Left cardiac atrium (tissue), 4 donors: Measurements from ENCODE around the gene SNIP1. TPM values are rescaled to one million over a fixed set of nuclear protein-coding genes. Genes with fewer than 3 reads are reported as not detected.
"Not testable (repeated sequence)": the region's sequence is repeated elsewhere in the genome, so short reads cannot be mapped to it uniquely, and the experiment has no call there.

ENCODE experiments used
- ATAC-seq, 2 donors: fragments of 200-7000 bp; cut with Tn5 transposase; one replicate each; pipeline ENCODE4 v1.9.1; 2020; ENCODE audit warnings: mild to moderate bottlenecking in 2 of 2, moderate library complexity in 2 of 2
- DNase-seq: peaks from one replicate; pipeline ENCODE4 v3.0.0-alpha.2; 2020
- intact Hi-C, 2 donors: fragments of 100-400 bp; cut with DNase I; formaldehyde crosslinking; loops; one replicate each; pipeline versions ENCODE4 v1.14.1 to v1.15.1; 2022 to 2023
- total RNA-seq, 2 donors: library from RNA; stranded (reverse); fragmentation: NEBNext Ultra II Directional; extraction: Animal tissue kit (Norgen Biotek cat#: 25700); gene quantifications; one replicate each; pipeline ENCODE4 v1.2.1, GENCODE V29; 2021
- donor health status: DM: no; HTN: yes; CAD: no.
- donor health status: DM: no; HTN: yes; CAD: no; lungs with severe emphysema.
- donor health status: DM: yes; HTN: yes; CAD: no.
- donor health status: Dilated cardiomyopathy.

The SNIP1 gene
- total RNA-seq, 2 donors from 2014 or later: 9.9 to 10.2 TPM

DNA sequence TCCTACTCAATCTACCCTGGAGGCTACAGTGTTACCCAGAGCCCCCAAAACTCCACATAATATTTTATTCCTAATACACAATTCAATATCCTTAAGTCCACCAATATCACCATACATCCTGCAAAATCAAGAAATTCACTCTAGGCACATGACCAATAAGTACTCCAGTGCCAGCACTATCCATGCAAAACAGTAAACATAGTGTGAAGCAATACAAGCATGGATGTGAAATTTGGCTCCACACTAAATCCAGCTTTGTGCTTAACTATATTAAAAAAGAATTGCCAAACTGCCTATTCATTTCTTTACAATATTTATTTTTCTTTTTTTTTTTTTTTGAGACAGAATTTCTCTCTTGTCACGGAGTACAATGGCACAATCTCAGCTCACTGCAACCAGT, 36.5 kb downstream of the SNIP1 start:
- intact Hi-C loops: no loop called here
- ATAC-seq (no peak), DNase-seq (no peak)

DNA sequence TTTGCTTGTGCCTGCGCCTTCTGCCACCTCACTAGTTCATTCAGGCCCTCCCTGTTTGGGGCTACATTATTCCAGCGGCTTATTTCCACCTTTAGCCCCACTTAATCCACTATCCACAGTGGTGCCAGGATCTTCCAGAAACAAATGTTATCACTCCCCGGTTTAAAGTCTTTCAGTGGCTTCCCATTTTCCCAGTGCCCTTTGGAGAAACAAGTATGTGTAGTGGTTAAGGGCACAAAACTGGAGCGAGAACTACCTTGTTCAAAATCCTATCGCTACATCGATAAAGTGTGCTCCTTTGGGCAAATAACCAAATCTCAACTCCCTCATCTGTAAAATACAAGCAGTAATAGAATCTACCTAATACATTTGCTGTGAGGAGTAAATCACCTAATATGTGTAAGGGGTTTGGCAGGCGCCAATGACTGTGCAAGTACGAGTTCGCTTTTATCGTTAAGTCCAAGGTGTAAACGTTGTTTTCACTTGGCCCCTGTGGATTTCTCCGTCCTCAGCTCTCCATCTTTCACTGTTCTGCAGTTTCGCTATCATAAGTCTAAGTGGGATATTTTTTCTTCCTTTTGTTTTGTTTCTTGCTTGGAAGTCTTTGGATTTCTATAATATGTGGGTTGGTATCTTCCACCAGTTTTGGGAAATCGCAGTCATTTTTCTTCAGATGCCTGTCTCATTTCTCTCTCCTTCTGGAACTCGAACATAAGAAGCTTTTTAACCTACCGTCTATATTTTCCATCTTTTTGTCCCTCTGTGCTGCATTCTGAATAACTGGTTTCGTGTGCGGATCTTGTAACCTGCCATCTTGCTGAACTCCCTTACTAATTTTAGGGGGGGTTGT, 38.7 kb downstream of the SNIP1 start:
- intact Hi-C loops: no loop called here
- ATAC-seq: no peak

GRCh38 chr1:37514350-37515184, 39.5 kb downstream of the SNIP1 start, which contains the start of gene MEAF6:
TSS of gene MEAF6 (minus strand) at chr1:37514766. CDS start at chr1:37514746, 20 bp downstream.
- intact Hi-C loops: no loop called here
- DNase-seq (peak; percentile 89), ATAC-seq (peak; percentile 99)

More for the DNA sequence above, 38.7 kb downstream of the SNIP1 start:
- no peak for DNase-seq

DNA sequence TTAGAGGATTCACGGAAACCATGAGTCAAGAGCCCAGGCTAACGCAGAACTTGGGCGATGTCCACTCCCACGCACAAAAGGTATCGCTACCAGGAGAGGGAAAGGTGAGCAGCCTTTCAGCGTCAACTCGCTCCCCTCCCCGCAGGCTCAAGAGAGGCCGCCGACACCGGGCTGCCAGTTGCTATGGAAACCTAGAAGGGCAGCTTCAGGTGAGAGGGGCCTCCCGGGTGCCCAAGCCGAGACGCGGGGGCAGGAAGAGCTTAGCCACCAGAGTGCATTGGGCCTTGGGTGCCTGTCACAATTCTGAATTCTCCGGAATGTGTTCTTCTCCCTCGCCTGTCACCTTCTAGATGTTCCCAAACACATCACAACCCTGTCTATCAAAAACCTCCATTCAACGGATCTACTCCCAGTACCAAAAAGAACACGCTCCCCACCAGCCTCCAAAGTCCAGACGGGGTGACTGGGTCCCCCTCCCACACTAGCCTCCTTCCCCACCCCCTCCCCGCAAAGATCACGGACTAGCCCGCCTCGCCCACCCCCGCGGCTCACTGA, 40.2 kb downstream of the SNIP1 start:
- DNase-seq (peak; percentile 34), ATAC-seq (peak; percentile 9 to 32)
- intact Hi-C loops: no loop called here

- ATAC-seq (no peak), DNase-seq (no peak)
- intact Hi-C loops: no loop called here
Measured at GRCh38 chr1:37509181-37509580, 44.9 kb downstream of the SNIP1 start.

DNA sequence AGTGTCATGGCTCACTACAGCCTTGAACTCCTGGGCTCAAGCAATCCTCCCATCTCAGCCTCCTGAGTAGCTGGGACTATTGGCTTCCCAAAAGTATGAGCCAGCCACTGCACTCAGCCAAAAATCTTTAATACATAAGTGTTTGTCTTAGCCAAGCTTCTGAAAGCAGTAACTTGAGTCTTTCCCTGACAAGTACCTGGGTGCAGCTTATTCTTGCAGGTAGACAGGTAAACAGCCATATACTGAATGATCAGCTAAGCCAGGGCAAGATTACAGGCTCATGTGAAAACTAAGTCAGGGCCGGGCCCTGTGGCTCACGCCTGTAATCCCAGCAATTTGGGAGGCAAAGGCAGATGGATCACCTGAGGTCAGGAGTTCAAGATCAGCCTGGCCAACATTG, 47.4 kb downstream of the SNIP1 start:
- intact Hi-C loops: no loop called here
- ATAC-seq: no peak
- no peak for DNase-seq

DNA sequence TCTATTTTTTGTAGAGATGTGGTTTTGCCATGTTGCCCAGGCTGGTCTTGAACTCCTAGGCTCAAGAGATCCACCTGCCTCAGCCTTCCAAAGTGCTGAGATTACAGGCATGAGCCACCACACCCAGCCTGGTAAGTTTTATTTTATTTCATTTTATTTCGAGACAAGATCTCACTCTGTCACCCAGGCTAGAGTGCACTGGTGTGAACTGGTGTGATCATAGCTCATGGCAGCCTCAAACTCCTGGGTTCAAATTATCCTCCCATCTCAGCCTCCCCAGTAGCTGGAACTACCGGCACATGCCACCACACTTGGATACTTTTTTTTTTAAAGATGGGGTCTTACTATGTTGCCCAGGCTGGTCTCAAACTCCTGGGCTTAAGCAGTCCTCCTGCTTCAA, 51.3 kb downstream of the SNIP1 start:
- ATAC-seq, intact Hi-C loops, DNase-seq: not testable (repeated sequence)

DNA sequence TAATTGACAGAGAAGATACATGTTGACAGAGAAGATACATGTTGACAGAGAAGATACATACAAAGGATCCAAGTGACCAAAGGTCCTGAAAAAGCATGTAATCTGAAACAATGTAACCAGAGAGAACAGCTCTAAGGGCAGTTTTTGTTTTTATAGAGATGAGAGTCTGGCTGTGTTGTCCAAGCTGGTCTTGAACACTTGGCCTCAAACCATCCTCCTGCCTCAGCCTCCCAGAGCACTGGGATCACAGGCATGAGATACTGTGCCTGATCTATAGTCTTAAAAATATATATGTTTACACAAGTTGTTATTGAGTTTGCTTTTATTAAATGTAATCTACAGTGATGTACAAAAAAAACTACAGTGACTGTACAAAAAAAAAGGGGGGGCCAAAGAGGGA, 52.0 kb downstream of the SNIP1 start:
- intact Hi-C loops: no loop called here
- no peak for DNase-seq
- no peak for ATAC-seq

GRCh38 chr1:37501661-37502060, 52.4 kb downstream of the SNIP1 start:
- no peak for ATAC-seq
- no peak for DNase-seq
- intact Hi-C loops: no loop called here

- intact Hi-C loops: no loop called here
Measured at GRCh38 chr1:37498872-37499617, 55.0 kb downstream of the SNIP1 start.

DNA sequence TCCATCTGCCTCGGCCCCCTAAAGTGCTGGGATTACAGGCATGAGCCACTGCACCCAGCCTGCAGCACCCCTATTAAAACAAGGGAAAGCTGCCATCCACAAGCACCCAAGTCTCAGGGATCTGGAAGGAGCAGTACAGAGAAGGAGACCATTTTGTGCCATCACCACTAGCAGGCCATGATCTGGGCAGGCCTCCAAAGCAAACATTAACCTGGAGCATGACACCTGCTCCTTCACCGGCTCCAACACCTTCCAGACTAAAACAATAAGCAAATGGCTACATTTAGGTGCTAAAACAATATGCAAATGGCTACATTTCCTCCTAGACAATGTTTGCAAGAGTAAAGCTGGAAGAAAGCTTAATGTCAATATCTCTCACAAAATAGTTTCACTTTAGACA, 56.3 kb downstream of the SNIP1 start:
- DNase-seq: no peak
- intact Hi-C loops: no loop called here
- ATAC-seq: no peak

More at GRCh38 chr1:37498872-37499617, 55.0 kb downstream of the SNIP1 start:
- DNase-seq (peak; percentile 37), ATAC-seq (peak; percentile 80 to 82)

DNA sequence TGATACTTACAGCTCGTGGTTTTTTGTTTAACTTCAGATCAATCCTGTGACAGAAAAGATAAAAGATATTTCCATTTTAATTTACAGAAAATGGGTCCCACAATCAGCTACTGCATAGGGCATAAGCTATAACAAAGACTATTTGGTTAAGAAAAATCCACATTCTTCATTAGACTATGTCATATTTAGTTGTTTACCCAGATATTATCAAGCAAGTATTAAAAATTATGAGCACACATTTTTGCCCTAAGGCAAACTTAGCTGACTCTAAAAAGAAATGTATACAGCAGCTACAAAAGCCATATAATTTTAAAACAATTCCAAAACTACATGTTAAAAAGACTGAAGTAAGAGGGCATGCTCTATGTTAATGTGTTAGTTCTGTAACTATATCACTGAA, 58.2 kb downstream of the SNIP1 start:
- intact Hi-C loops: no loop called here
- DNase-seq (no peak), ATAC-seq (no peak)

- intact Hi-C loops: no loop called here
- ATAC-seq: no peak
Measured at GRCh38 chr1:37493336-37494098, 60.6 kb downstream of the SNIP1 start.

GRCh38 chr1:37487619-37487984, 66.5 kb downstream of the SNIP1 start:
- DNase-seq (no peak), ATAC-seq (no peak)
- intact Hi-C loops: loop anchor here in 1 of 2 donors (2.0 kb wide), 1 partner anchor 33 kb away; no protein-coding TSS in a partner anchor

More at GRCh38 chr1:37493336-37494098, 60.6 kb downstream of the SNIP1 start:
- no peak for DNase-seq

- ATAC-seq (peak; percentile 55 to 67), DNase-seq (peak; percentile 85)
- intact Hi-C loops: loop anchor here in 1 of 2 donors (2.0 kb wide), 1 partner anchor 32 kb away; no protein-coding TSS in a partner anchor
Measured at GRCh38 chr1:37486680-37487618, 67.1 kb downstream of the SNIP1 start.

DNA sequence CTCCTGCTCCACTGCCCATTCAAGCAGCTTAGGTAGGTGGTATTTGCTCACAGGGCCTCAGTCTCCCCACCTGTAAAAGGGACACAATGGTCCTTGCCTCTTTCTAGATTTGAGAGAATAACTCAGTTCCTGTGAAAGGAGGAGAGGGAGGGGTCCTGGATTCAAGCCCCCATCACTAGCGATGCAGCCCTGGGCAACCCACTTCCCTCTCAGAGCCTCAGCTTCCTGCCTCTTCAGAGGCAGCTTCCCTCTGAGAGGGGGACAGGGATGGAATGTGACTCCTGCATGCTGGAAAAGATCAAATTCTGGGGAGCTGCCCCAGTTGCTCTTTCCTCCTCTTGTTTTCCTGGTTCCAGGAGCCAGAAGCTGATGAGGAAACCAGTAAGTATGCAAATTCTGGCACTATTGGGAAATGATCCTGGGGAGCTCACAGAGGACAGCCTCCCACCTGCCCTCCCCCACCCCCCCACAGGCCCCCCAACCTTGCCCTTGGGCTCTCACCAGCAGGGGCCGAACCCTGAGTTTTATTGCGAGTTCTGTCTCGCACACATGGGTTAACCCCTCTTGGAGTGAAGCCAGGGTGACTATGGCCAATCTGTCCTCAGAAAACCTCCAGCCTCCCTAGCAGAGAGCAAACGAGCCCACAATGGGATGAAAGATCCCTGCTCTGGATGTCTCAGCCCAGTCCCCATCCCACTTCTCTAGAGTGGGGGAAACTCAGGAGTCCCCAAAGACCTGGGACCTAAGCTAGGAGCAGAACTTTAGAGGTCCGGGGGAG, 68.0 kb downstream of the SNIP1 start:
- intact Hi-C loops: loop anchor here in 1 of 2 donors (2.0 kb wide), 1 partner anchor 31 kb away; no protein-coding TSS in a partner anchor
- DNase-seq (peak; percentile 31), ATAC-seq (peak; percentile 4 to 21)
